GM19025 (cell line): Measurements from ENCODE around the gene KLRG1.

ENCODE experiments used
- ATAC-seq: cut with Tn5 transposase; IDR thresholded peaks from one replicate; pipeline ENCODE4 v1.9.1; 2021; ENCODE audit warnings: mild to moderate bottlenecking, low read depth, moderate library complexity; ENCODE audit not compliant: unreplicated experiment

Gene KLRG1

GRCh38 chr12:9039397-9039977 is 50.1 kb downstream of the KLRG1 start:
- no peak for ATAC-seq

- no peak for ATAC-seq
Measured at GRCh38 chr12:9040484-9041186, 51.3 kb downstream of the KLRG1 start.

- ATAC-seq = no peak
Measured at GRCh38 chr12:9041321-9041720, 52.0 kb downstream of the KLRG1 start.

DNA sequence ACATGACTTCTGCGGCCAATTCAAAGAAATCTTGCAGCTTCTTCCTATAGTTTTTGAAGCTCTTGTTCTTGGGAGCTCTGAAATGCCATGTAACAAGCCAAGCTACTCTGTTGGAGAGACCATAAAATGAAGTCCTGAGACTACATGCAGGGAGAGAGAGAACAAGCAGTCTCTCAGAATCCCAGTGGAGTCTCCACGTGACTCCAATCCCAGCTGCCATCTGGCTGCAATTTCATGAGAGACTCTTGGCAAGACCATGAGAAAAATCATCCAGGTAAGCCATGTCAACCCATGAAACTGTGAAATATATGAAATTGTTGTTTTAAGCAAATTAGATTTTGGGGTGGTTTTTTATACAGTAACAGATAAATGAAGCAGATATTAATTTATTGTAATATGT is 54.4 kb downstream of the KLRG1 start:
- no peak for ATAC-seq

DNA sequence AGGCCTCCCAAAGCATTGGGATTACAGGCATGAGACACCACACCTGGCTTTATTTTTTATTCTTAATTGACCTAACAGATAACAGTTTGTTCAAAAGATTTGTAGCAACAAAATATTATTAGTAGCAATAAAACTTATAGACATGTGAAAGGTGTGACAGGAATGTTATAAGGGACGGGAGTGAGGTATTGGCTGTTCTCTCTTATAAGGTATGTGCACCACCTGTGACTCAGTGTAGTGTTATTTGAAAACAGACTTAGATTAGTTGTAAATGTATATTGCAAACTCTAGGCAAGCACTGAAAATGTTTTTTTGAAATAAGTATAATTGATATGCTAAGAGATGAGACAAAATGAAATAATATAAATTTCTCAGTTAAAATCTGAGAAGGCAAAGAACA is 57.8 kb downstream of the KLRG1 start:
- ATAC-seq = no peak

DNA sequence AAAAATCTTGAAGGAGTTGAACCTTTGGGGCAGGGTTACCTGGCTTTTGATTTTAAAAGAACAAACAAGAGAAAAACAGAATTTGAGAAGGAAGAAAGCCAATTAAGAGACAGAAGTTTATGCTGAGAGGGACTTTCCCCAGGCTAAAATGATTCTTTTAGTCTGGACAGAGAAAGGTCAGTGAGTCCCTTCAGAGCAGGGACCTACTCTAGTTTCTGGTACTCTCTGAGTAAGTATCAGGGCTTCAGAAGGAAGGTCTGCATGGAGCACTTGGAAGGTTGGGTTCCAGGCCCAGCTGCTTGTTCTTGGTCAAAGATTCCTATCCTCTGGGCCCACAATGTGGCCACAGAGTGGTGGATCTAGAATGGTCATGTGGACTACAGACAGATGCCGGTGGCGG is 59.6 kb downstream of the KLRG1 start:
- ATAC-seq = no peak

DNA sequence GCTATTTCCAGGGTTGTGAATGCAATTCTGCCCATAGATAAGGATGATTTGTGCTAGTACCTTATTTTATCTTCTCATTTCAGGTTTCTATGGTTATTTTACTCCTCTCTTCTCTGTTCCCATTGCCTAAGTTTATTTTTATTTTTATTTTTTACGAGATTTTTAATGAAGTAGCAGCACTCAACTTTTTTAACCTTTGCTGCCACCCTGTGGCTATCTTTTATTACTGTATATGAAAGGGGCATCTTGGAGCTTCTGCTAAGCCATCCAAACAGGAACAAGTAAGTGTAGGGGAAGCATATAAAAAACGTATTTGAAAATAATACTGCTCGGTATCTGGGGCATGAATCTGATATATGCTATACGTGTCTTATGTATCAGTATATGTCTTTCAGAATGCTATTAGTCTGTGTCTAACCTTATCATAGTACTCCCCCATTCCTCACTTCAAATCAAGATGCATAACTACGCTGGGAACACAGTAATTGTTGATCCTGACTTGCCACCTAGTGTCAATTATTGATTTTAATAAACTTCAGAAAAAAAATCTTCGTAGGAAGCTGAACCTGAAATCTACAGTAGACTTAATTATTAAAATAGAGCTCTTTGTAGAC is 60.3 kb downstream of the KLRG1 start:
- no peak for ATAC-seq

GRCh38 chr12:9050521-9051157 is 61.3 kb downstream of the KLRG1 start:
- no peak for ATAC-seq

GRCh38 chr12:9051158-9051550 is 61.8 kb downstream of the KLRG1 start:
- no peak for ATAC-seq

GRCh38 chr12:9052610-9053009 is 63.3 kb downstream of the KLRG1 start:
- ATAC-seq = no peak
